Ishikawa (cell line): ENCODE measurements around the gene STK38L.

Experiments
- CEBPB ChIP-seq: IDR thresholded peaks from 2 replicates; pipeline ENCODE4 v1.6.1; 2012
- CREB1 ChIP-seq: IDR thresholded peaks from 2 replicates; pipeline ENCODE4 v1.6.1; 2012; ENCODE audit warnings: low read depth
- EGR1 ChIP-seq: IDR thresholded peaks from 2 replicates; pipeline ENCODE4 v1.6.1; 2012
- EP300 ChIP-seq: IDR thresholded peaks from 2 replicates; pipeline ENCODE4 v1.6.1; 2012; ENCODE audit warnings: borderline replicate concordance
- FOXM1 ChIP-seq: IDR thresholded peaks from 2 replicates; pipeline ENCODE4 v1.6.1; 2012; ENCODE audit warnings: low read depth, borderline replicate concordance
- MAX ChIP-seq: IDR thresholded peaks from 2 replicates; pipeline ENCODE4 v1.6.1; 2012
- NFIC ChIP-seq: IDR thresholded peaks from 2 replicates; pipeline ENCODE4 v1.6.1; 2012
- RAD21 ChIP-seq: IDR thresholded peaks from 2 replicates; pipeline ENCODE4 v1.6.1; 2012; ENCODE audit warnings: low read depth
- REST ChIP-seq: IDR thresholded peaks from 2 replicates; pipeline ENCODE4 v1.6.1; 2012; ENCODE audit warnings: low read depth, mild to moderate bottlenecking
- TAF1 ChIP-seq: IDR thresholded peaks from 2 replicates; pipeline ENCODE4 v1.6.1; 2012; ENCODE audit warnings: low read depth, mild to moderate bottlenecking
- TCF12 ChIP-seq: IDR thresholded peaks from 2 replicates; pipeline ENCODE4 v1.6.1; 2012; ENCODE audit warnings: low read depth
- TEAD4 ChIP-seq: IDR thresholded peaks from 2 replicates; pipeline ENCODE4 v1.6.1; 2012
- USF1 ChIP-seq: IDR thresholded peaks from 2 replicates; pipeline ENCODE4 v1.6.1; 2012
- YY1 ChIP-seq: IDR thresholded peaks from 2 replicates; pipeline ENCODE4 v1.6.1; 2012; ENCODE audit warnings: low read depth
- ZBTB7A ChIP-seq: IDR thresholded peaks from 2 replicates; pipeline ENCODE4 v1.6.1; 2012; ENCODE audit warnings: low read depth

Gene STK38L

GRCh38 chr12:27272373-27273028 lies 28.4 kb downstream of the STK38L start:
- no peak for TF ChIP-seq TAF1
- TF ChIP-seq TEAD4 = no peak; the same call in none of the 2 replicates
- no peak for TF ChIP-seq REST
- TF ChIP-seq TCF12 = peak; percentile 93
- TF ChIP-seq EGR1 = peak; percentile 61; the same call in 1 of the 2 replicates
- TF ChIP-seq MAX = peak; percentile 24; the same call in 1 of the 2 replicates
- no peak; the same call in 1 of the 2 replicates for TF ChIP-seq YY1
- peak; percentile 64 for TF ChIP-seq NFIC
- no peak for TF ChIP-seq RAD21
- no peak for TF ChIP-seq CEBPB
- no peak for TF ChIP-seq ZBTB7A
- peak; percentile 72 for TF ChIP-seq FOXM1
- TF ChIP-seq CREB1 = no peak
- peak; percentile 75 for TF ChIP-seq EP300

GRCh38 chr12:27273114-27273513 lies 29.0 kb downstream of the STK38L start:
- TF ChIP-seq REST (no peak), EP300 (no peak), NFIC (no peak), USF1 (no peak), EGR1 (peak; percentile 52), TAF1 (no peak)

- TF ChIP-seq CEBPB = no peak
- no peak for TF ChIP-seq EP300
- no peak for TF ChIP-seq TCF12
- no peak for TF ChIP-seq EGR1
- TF ChIP-seq CREB1 = no peak
- TF ChIP-seq TEAD4 = no peak
- no peak for TF ChIP-seq MAX
- TF ChIP-seq USF1 = no peak
Observed at GRCh38 chr12:27274706-27275105, 30.6 kb downstream of the STK38L start.

GRCh38 chr12:27276275-27276674 lies 32.2 kb downstream of the STK38L start:
- TF ChIP-seq RAD21 (no peak), CREB1 (no peak), FOXM1 (no peak), YY1 (no peak), EP300 (no peak), REST (no peak), MAX (no peak)

GRCh38 chr12:27277846-27278260 lies 33.8 kb downstream of the STK38L start:
- TF ChIP-seq TEAD4 (no peak), CREB1 (no peak), ZBTB7A (no peak), USF1 (no peak), EP300 (no peak), TCF12 (no peak), FOXM1 (no peak), YY1 (no peak), TAF1 (no peak), RAD21 (no peak), NFIC (no peak), MAX (no peak), EGR1 (no peak), REST (no peak), CEBPB (no peak)
